ENCODE data around the gene MIDN.

DNA sequence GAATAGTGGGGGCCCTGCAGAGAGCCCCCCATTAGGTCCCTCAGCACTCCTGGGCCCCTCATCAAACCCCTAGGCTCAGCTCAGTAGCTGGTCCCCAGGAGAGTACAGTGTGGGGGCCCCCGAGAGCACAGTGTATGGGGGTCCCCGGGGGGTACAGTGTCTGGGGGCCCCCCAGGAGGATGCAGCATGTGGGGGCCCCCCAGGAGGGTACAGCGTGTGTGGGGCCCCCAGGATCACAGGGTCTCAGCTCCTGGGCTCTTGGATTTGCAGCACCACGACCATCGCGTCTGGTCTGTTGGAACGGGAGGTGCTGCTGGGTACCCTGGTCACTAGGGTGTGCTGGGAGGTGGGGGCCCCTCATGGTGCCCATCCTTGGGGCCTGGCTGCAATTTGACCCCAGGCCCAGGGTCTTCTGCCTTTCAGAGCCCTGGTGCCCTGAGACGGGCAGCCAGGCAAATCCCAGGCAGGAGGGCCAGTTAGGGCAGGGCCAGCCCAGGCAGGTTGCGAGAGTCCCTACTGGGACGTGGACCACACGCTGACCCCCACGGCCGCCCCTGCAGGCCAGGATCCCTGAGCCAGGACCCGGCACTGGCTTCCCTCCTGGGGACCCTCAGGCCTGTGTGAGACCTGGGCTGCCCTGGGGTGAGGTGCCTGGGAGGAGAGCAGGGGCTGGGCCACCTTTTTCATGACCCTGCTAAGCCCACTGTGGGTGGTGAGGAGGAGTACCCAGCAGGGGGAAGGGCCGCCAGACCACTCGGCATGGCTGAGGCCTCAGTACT is 24.1 kb upstream of the MIDN start:
- TF ChIP-seq, protein P1, sequence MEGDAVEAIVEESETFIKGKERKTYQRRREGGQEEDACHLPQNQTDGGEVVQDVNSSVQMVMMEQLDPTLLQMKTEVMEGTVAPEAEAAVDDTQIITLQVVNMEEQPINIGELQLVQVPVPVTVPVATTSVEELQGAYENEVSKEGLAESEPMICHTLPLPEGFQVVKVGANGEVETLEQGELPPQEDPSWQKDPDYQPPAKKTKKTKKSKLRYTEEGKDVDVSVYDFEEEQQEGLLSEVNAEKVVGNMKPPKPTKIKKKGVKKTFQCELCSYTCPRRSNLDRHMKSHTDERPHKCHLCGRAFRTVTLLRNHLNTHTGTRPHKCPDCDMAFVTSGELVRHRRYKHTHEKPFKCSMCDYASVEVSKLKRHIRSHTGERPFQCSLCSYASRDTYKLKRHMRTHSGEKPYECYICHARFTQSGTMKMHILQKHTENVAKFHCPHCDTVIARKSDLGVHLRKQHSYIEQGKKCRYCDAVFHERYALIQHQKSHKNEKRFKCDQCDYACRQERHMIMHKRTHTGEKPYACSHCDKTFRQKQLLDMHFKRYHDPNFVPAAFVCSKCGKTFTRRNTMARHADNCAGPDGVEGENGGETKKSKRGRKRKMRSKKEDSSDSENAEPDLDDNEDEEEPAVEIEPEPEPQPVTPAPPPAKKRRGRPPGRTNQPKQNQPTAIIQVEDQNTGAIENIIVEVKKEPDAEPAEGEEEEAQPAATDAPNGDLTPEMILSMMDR (conservative IDR thresholded peaks at IDR 0.05; ENCODE audit: low read depth, low read length), result no peak
- TF ChIP-seq FOS (IDR thresholded peaks at IDR 0.05; ENCODE audit: low read depth, low read length) (no peak), POLR2A (IDR thresholded peaks at IDR 0.05; ENCODE audit: low read depth, low read length) (no peak; the same call in 1 of the 2 replicates), BHLHE40 (IDR thresholded peaks at IDR 0.05; ENCODE audit: low read depth, low read length) (no peak), CHD1 (IDR thresholded peaks at IDR 0.05; ENCODE audit: low read depth, low read length) (no peak), MAZ (IDR thresholded peaks at IDR 0.05; ENCODE audit: borderline replicate concordance, low read depth, low read length) (no peak), NFE2L2 (IDR thresholded peaks at IDR 0.05; ENCODE audit: low read depth, low read length) (no peak), SMC3 (IDR thresholded peaks at IDR 0.05; ENCODE audit: low read depth, low read length) (no peak), CEBPB (IDR thresholded peaks at IDR 0.05; ENCODE audit: low read depth, low read length) (no peak), RCOR1 (IDR thresholded peaks at IDR 0.05; ENCODE audit: insufficient replicate concordance, low read length) (no peak), MAFK (IDR thresholded peaks at IDR 0.05; ENCODE audit: low read depth, low read length) (no peak)
- TF ChIP-seq, protein P2, sequence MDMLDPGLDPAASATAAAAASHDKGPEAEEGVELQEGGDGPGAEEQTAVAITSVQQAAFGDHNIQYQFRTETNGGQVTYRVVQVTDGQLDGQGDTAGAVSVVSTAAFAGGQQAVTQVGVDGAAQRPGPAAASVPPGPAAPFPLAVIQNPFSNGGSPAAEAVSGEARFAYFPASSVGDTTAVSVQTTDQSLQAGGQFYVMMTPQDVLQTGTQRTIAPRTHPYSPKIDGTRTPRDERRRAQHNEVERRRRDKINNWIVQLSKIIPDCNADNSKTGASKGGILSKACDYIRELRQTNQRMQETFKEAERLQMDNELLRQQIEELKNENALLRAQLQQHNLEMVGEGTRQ (IDR thresholded peaks at IDR 0.05; ENCODE audit: low read depth, low read length), result no peak
- TF ChIP-seq, protein P3, sequence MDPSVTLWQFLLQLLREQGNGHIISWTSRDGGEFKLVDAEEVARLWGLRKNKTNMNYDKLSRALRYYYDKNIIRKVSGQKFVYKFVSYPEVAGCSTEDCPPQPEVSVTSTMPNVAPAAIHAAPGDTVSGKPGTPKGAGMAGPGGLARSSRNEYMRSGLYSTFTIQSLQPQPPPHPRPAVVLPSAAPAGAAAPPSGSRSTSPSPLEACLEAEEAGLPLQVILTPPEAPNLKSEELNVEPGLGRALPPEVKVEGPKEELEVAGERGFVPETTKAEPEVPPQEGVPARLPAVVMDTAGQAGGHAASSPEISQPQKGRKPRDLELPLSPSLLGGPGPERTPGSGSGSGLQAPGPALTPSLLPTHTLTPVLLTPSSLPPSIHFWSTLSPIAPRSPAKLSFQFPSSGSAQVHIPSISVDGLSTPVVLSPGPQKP (IDR thresholded peaks at IDR 0.05; ENCODE audit: borderline replicate concordance, low read depth, low read length), result no peak
